Psoas muscle (tissue), 8 donors: ENCODE measurements around the gene EBLN2. TPM values are rescaled to one million over a fixed set of nuclear protein-coding genes. Genes with fewer than 3 reads are reported as not detected.

ENCODE experiments used
- ATAC-seq, 4 donors: fragments of 200-7000 bp; cut with Tn5 transposase; one replicate each; pipeline ENCODE4 v1.9.1; 2020; ENCODE audit warnings: moderate library complexity in 3 of 4, mild to moderate bottlenecking in 2 of 4
- DNase-seq, 2 donors: peaks; one replicate each; pipeline ENCODE4 v3.0.0-alpha.2; 2020
- H3K27ac ChIP-seq: fragments of 200-600 bp; one replicate; pipeline ENCODE4 v1.8.0; 2022
- H3K27me3 ChIP-seq, 3 donors: fragments of 200-600 bp in 1 of 3; one replicate each; pipeline versions ENCODE4 v1.6.1 to v1.8.0; 2013 to 2022; ENCODE audit warnings: low read length in 2 of 3, mild to moderate bottlenecking in 2 of 3, moderate library complexity in 1 of 3; ENCODE audit not compliant: insufficient read depth in 3 of 3
- H3K36me3 ChIP-seq, 2 donors: fragments of 200-600 bp in 1 of 2; one replicate each; pipeline versions ENCODE4 v1.6.1 to v1.8.0; 2013 to 2022; ENCODE audit warnings: low read depth in 1 of 2, mild to moderate bottlenecking in 1 of 2, moderate library complexity in 1 of 2; ENCODE audit not compliant: insufficient read depth in 1 of 2
- H3K4me1 ChIP-seq: fragments of 200-600 bp; one replicate; pipeline ENCODE4 v1.8.0; 2022
- H3K4me3 ChIP-seq: fragments of 200-600 bp; one replicate; pipeline ENCODE4 v1.8.0; 2022; ENCODE audit warnings: mild to moderate bottlenecking
- H3K9me3 ChIP-seq: fragments of 200-600 bp; one replicate; pipeline ENCODE4 v1.8.0; 2022
- CTCF ChIP-seq: fragments of 200-600 bp; IDR thresholded peaks from one replicate; pipeline ENCODE4 v1.8.0; 2022; ENCODE audit warnings: antibody characterized with exemption
- WGBS, 3 donors: extraction: QIAGEN DNeasy Blood & Tissue Kit; methylation state at CpG; one replicate each; pipeline versions ENCODE4 v1.1.6 to v1.1.7; 2013; 5-methylcytosine and 5-hydroxymethylcytosine counted together
- intact Hi-C, 2 donors: fragments of 100-400 bp; cut with DNase I; formaldehyde crosslinking; loops; one replicate each; pipeline versions ENCODE4 v1.11.0 to v1.14.2; 2022
- polyA plus RNA-seq, 3 donors: library from polyadenylated mRNA; stranded (reverse); fragments of 200-250 nt; gene quantifications; one replicate each; pipeline ENCODE4 v1.2.3, GENCODE V29; 2013
- total RNA-seq, 4 donors: library from RNA; stranded (reverse); fragmentation: NEBNext Ultra II Directional in 2 of 4; extraction: Animal tissue kit (Norgen Biotek cat#: 25700) in 2 of 4; gene quantifications; one replicate each; pipeline versions ENCODE4 v1.2.1 to v1.2.4, GENCODE V29; 2021 to 2023
- donor health status: healthy with polysubstance abuse.
- donor health status: DM: no; HTN: no; CAD: no; lungs with moderate emphysema.
- donor health status: Bipolar disorder and iron deficiency.
- donor health status: healthy.
- donor health status: DM: yes; HTN: yes; CAD: no.
- donor health status: DM: no; HTN: no; CAD: no.
- donor health status: DM: no; HTN: no; CAD: no.
- donor health status: DM: yes; HTN: yes; CAD: no.

The EBLN2 gene
- total and polyA plus RNA-seq, 7 donors = 0.08 to 1.4 (median 0.54) TPM

GRCh38 chr3:73041537-73041936 is 19.9 kb upstream of the EBLN2 start:
- no peak overlapping the region for H3K4me3 ChIP-seq
- H3K27me3 ChIP-seq = no peaks in the 10 kb centered on the region
- no peak for ATAC-seq
- DNase-seq = no peak
- no peak for TF ChIP-seq CTCF
- intact Hi-C loops = loop anchor here in 1 of 2 donors (5.0 kb wide), 1 partner anchor 44 kb away; the partner anchor contains the start of gene PPP4R2
- peaks cover 47% of the 10 kb centered on the region for H3K4me1 ChIP-seq
- 21 to 37% (median 21%) methylated on average over 3 of the region's 3 CpGs for WGBS, 3 donors
- H3K27ac ChIP-seq = no peak overlapping the region
- H3K36me3 ChIP-seq = no peaks in the 10 kb centered on the region
- H3K9me3 ChIP-seq = no peaks in the 10 kb centered on the region

GRCh38 chr3:73043414-73043813 is 18.0 kb upstream of the EBLN2 start:
- no peak overlapping the region for H3K27ac ChIP-seq
- 74 to 84% (median 74%) methylated on average over 1 of the region's 1 CpG for WGBS, 3 donors
- ATAC-seq (no peak), DNase-seq (no peak)
- no peaks in the 10 kb centered on the region for H3K36me3 ChIP-seq
- H3K4me3 ChIP-seq = no peak overlapping the region
- H3K4me1 ChIP-seq = peaks cover 35% of the 10 kb centered on the region
- H3K9me3 ChIP-seq = no peaks in the 10 kb centered on the region
- no peak for TF ChIP-seq CTCF
- H3K27me3 ChIP-seq = no peaks in the 10 kb centered on the region
- intact Hi-C loops = loop anchor here in 1 of 2 donors (5.0 kb wide), 1 partner anchor 46 kb away; the partner anchor contains the start of gene PPP4R2

- H3K4me1 ChIP-seq = peaks cover 32% of the 10 kb centered on the region
- no peak for TF ChIP-seq CTCF
- H3K4me3 ChIP-seq = no peak overlapping the region
- intact Hi-C loops = loop anchor here in 1 of 2 donors (5.0 kb wide), 1 partner anchor 43 kb away; no protein-coding TSS in a partner anchor
- H3K9me3 ChIP-seq = no peaks in the 10 kb centered on the region
- DNase-seq (no peak), ATAC-seq (peak in 2 of 4 donors; percentile 33 to 51)
- no peaks in the 10 kb centered on the region for H3K36me3 ChIP-seq
- no peak overlapping the region for H3K27ac ChIP-seq
- WGBS, 3 donors = 90 to 98% (median 91%) methylated on average over 6 of the region's 6 CpGs
- no peaks in the 10 kb centered on the region for H3K27me3 ChIP-seq
These were observed 16.1 kb upstream of the EBLN2 start for GRCh38 chr3:73045391-73045790.

- H3K27ac ChIP-seq = no peak overlapping the region
- TF ChIP-seq CTCF = no peak
- no peaks in the 10 kb centered on the region for H3K9me3 ChIP-seq
- ATAC-seq (no peak), DNase-seq (no peak)
- intact Hi-C loops = loop anchor here in 1 of 2 donors (5.0 kb wide), 1 partner anchor 44 kb away; no protein-coding TSS in a partner anchor
- peaks cover 24% of the 10 kb centered on the region for H3K4me1 ChIP-seq
- no peaks in the 10 kb centered on the region for H3K36me3 ChIP-seq
- WGBS, 3 donors = 37 to 51% (median 45%) methylated on average over 2 of the region's 2 CpGs
- H3K27me3 ChIP-seq = no peaks in the 10 kb centered on the region
- H3K4me3 ChIP-seq = no peak overlapping the region
These were observed 15.3 kb upstream of the EBLN2 start for GRCh38 chr3:73046195-73046594.

- Histone ChIP-seq H3K4me1 (peaks cover 17% of the 10 kb centered on the region), H3K27me3 (no peaks in the 10 kb centered on the region), H3K9me3 (no peaks in the 10 kb centered on the region), H3K4me3 (no peak overlapping the region), H3K27ac (no peak overlapping the region), H3K36me3 (no peaks in the 10 kb centered on the region)
- 65 to 81% (median 69%) methylated on average over 10 of the region's 10 CpGs for WGBS, 3 donors
- TF ChIP-seq CTCF = no peak
- intact Hi-C loops = loop anchor here in 1 of 2 donors (5.0 kb wide), 1 partner anchor 47 kb away; no protein-coding TSS in a partner anchor
- DNase-seq (no peak), ATAC-seq (peak in 2 of 4 donors; percentile 65 to 75)
These were observed 12.1 kb upstream of the EBLN2 start for GRCh38 chr3:73049319-73049718.
